Body of pancreas (tissue), 4 donors: ENCODE results near the gene NRG3.

ENCODE experiments used
- POLR2A ChIP-seq, 3 donors: fragments of 450-650 bp; IDR thresholded peaks; one replicate each; pipeline ENCODE4 v1.6.1; 2016; ENCODE audit warnings: antibody characterized with exemption in 3 of 3, mild to moderate bottlenecking in 2 of 3
- TF ChIP-seq, protein P1 (sequence below), 7 experiments: fragments of 450-650 bp in 4 of 7; fragments of 200-600 bp in 3 of 7; sonication (generic) in 3 of 7; IDR thresholded peaks; one replicate each; pipeline ENCODE4 v1.5.1; 2016 to 2019; ENCODE audit warnings: antibody characterized with exemption in 7 of 7

DNA sequence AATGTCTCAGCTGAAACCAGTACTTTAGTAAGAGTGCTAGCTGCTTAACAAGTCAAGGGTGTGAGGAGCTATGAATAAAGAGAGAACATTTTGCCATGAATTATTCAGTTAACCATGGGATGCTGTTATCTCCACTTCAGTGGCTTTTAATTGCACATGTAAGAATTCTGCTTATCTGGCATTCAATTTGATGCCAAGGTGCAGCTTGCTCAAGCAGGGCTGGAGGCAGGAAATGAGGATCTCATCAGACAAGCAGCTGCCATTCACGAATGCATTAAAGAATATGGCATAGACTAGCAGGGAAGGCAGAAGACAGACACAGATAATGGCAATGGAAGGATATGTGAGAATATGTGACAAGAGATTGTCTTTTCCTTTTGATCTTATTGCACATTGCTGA, 697.8 kb downstream of the NRG3 start:
- TF ChIP-seq POLR2A (IDR thresholded peaks at IDR 0.05) = no peak
- TF ChIP-seq, protein P1, sequence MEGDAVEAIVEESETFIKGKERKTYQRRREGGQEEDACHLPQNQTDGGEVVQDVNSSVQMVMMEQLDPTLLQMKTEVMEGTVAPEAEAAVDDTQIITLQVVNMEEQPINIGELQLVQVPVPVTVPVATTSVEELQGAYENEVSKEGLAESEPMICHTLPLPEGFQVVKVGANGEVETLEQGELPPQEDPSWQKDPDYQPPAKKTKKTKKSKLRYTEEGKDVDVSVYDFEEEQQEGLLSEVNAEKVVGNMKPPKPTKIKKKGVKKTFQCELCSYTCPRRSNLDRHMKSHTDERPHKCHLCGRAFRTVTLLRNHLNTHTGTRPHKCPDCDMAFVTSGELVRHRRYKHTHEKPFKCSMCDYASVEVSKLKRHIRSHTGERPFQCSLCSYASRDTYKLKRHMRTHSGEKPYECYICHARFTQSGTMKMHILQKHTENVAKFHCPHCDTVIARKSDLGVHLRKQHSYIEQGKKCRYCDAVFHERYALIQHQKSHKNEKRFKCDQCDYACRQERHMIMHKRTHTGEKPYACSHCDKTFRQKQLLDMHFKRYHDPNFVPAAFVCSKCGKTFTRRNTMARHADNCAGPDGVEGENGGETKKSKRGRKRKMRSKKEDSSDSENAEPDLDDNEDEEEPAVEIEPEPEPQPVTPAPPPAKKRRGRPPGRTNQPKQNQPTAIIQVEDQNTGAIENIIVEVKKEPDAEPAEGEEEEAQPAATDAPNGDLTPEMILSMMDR (IDR thresholded peaks at IDR 0.05) = no peak
